Adrenal gland (tissue), 12 donors: ENCODE data around the gene LARGE1. TPM values are rescaled to one million over a fixed set of nuclear protein-coding genes. Genes with fewer than 3 reads are reported as not detected.

Experiments used
- DNase-seq, 7 donors: peaks; one replicate each; pipeline ENCODE4 v3.0.0-alpha.2; 2019 to 2020
- H3K27ac ChIP-seq, 5 donors: fragments of 200-600 bp; sonication (generic) in 4 of 5; 1 replicate in 3 of 5; 2 replicates in 2 of 5; pipeline versions ENCODE4 v1.5.1 to v1.8.0; 2016 to 2020; ENCODE audit warnings: mild to moderate bottlenecking in 1 of 5
- H3K27me3 ChIP-seq: fragments of 200-600 bp; 2 replicates; pipeline ENCODE4 v1.8.0; 2021
- H3K36me3 ChIP-seq, 2 donors: fragments of 200-600 bp; replicated peaks in 1 of 2; 1 replicate in 1 of 2; 2 replicates in 1 of 2; pipeline versions ENCODE4 v1.5.1 to v1.8.0; 2018 to 2022
- H3K4me1 ChIP-seq, 2 donors: fragments of 200-600 bp; replicated peaks in 1 of 2; 1 replicate in 1 of 2; 2 replicates in 1 of 2; pipeline versions ENCODE4 v1.5.1 to v1.8.0; 2018 to 2021
- H3K4me3 ChIP-seq, 4 donors: fragments of 200-600 bp; sonication (generic) in 3 of 4; one replicate each; pipeline ENCODE4 v1.5.1; 2016 to 2018
- H3K9me3 ChIP-seq, 3 donors: fragments of 200-600 bp; sonication (generic) in 1 of 3; replicated peaks in 1 of 3; 1 replicate in 2 of 3; 2 replicates in 1 of 3; pipeline versions ENCODE4 v1.5.1 to v1.8.0; 2016 to 2021
- POLR2A ChIP-seq, 2 donors: fragments of 450-650 bp; IDR thresholded peaks; one replicate each; pipeline ENCODE4 v1.6.1; 2017; ENCODE audit warnings: antibody characterized with exemption in 2 of 2, mild to moderate bottlenecking in 2 of 2, moderate library complexity in 1 of 2
- WGBS, 4 donors: extraction: QIAGEN DNeasy Blood & Tissue Kit in 2 of 4; methylation state at CpG; one replicate each; pipeline versions ENCODE4 v1.1.5 to v1.1.7; 2013 to 2017; 5-methylcytosine and 5-hydroxymethylcytosine counted together
- intact Hi-C, 2 donors: fragments of 100-400 bp; cut with DNase I; formaldehyde crosslinking; loops; one replicate each; pipeline versions ENCODE4 v1.14.1 to v1.15.0; 2022 to 2023
- polyA plus RNA-seq, 3 donors: library from polyadenylated mRNA; stranded (reverse); fragments of 200-250 nt in 2 of 3; fragments of 350-450 nt in 1 of 3; fragmentation: Illumina TruSeq in 1 of 3; extraction: RNeasy Lipid Tissue Mini Kit (QIAGEN cat#74804) in 1 of 3; gene quantifications; one replicate each; pipeline ENCODE4 v1.2.3, GENCODE V29; 2013 to 2014
- total RNA-seq, 9 donors: library from RNA; depleted of rRNA in 4 of 9; stranded (reverse); fragments of >200 nt in 4 of 9; fragments of 120-200 nt in 1 of 9; fragmentation: NEBNext Ultra II Directional in 1 of 9; extraction: Animal tissue kit (Norgen Biotek cat#: 25700) in 1 of 9; gene quantifications; one replicate each; pipeline versions ENCODE4 v1.1.0 to v1.2.4, GENCODE V29; 2013 to 2023
- TF ChIP-seq, protein P1 (sequence below), 6 experiments: fragments of 450-650 bp in 4 of 6; fragments of 200-600 bp in 2 of 6; sonication (generic) in 1 of 6; IDR thresholded peaks; 1 replicate in 5 of 6; 2 replicates in 1 of 6; pipeline versions ENCODE4 v1.5.1 to v1.8.0; 2016 to 2021; ENCODE audit warnings: antibody characterized with exemption in 6 of 6, mild to moderate bottlenecking in 2 of 6, moderate library complexity in 1 of 6
- donor health status: healthy with polysubstance abuse.
- donor health status: Bipolar disorder and iron deficiency.
- donor health status: DM: yes; HTN: yes; CAD: no.
- donor health status: DM: no; HTN: no; CAD: no.
- donor health status: DM: no; HTN: no; CAD: no.
- donor health status: DM: yes; HTN: yes; CAD: no.

LARGE1 gene
- total and polyA plus RNA-seq, 12 donors = 3.4 to 67.6 (median 30.6) TPM

DNA sequence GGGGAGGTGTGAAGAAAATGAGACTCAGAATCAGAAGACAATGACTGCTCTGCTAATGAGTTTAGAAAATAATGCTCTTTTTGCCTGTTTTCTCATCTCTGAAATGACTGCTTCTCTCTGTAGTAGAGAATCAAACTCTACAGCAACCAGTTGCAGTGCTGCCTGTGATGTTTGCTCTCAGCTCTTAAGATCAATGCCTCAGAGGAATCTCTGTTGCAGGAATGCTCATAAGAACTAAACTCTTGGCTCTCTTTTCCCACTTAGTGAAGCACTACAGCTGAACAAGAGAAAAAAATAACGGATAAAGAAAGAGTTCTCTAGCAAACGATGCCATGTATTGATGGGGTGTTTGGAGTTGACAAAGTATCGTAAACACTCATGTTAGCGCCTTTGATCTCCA is 658.6 kb downstream of the LARGE1 start:
- H3K36me3 ChIP-seq = no peaks in the 10 kb centered on the region
- intact Hi-C loops = no loop called here
- H3K4me1 ChIP-seq = no peaks in the 10 kb centered on the region
- TF ChIP-seq, protein P1, sequence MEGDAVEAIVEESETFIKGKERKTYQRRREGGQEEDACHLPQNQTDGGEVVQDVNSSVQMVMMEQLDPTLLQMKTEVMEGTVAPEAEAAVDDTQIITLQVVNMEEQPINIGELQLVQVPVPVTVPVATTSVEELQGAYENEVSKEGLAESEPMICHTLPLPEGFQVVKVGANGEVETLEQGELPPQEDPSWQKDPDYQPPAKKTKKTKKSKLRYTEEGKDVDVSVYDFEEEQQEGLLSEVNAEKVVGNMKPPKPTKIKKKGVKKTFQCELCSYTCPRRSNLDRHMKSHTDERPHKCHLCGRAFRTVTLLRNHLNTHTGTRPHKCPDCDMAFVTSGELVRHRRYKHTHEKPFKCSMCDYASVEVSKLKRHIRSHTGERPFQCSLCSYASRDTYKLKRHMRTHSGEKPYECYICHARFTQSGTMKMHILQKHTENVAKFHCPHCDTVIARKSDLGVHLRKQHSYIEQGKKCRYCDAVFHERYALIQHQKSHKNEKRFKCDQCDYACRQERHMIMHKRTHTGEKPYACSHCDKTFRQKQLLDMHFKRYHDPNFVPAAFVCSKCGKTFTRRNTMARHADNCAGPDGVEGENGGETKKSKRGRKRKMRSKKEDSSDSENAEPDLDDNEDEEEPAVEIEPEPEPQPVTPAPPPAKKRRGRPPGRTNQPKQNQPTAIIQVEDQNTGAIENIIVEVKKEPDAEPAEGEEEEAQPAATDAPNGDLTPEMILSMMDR (IDR thresholded peaks at IDR 0.05) = no peak
- TF ChIP-seq POLR2A (IDR thresholded peaks at IDR 0.05) = no peak
- 69 to 74% (median 72%) methylated on average over 4 of the region's 4 CpGs for WGBS, 4 donors
- H3K27ac ChIP-seq = no peak overlapping the region
- H3K4me3 ChIP-seq = no peak overlapping the region
- no peaks in the 10 kb centered on the region for H3K9me3 ChIP-seq
- no peak for DNase-seq
- H3K27me3 ChIP-seq = peaks cover 8% of the 10 kb centered on the region

DNA sequence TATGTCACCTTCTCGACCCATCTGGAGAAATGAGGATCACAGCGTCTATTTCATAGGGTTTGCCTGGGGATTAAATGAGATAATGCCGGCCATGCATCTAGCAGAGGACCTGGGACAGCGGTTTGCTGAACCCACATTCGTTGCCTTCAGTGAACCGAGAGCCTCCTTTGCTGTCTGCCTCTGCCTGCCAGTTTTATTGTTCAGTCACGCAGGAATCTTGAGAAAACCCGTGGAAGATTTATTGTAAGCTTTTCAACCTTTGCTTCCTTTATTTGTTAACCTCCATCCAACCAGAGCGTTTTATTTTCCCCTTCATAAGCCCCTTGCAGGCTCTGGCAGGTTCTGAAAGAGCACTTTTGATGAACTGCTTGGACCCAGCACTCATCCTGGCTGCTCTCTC is 659.8 kb downstream of the LARGE1 start:
- no peak for TF ChIP-seq POLR2A (IDR thresholded peaks at IDR 0.05)
- TF ChIP-seq, protein P1 (IDR thresholded peaks at IDR 0.05) = no peak
- DNase-seq = no peak
- peaks cover 8% of the 10 kb centered on the region for H3K27me3 ChIP-seq
- H3K4me3 ChIP-seq = no peak overlapping the region
- intact Hi-C loops = no loop called here
- H3K27ac ChIP-seq = no peak overlapping the region
- 42 to 57% (median 49%) methylated on average over 8 to 9 of the region's 9 CpGs for WGBS, 4 donors
- H3K36me3 ChIP-seq = no peaks in the 10 kb centered on the region
- no peaks in the 10 kb centered on the region for H3K9me3 ChIP-seq
- no peaks in the 10 kb centered on the region for H3K4me1 ChIP-seq

DNA sequence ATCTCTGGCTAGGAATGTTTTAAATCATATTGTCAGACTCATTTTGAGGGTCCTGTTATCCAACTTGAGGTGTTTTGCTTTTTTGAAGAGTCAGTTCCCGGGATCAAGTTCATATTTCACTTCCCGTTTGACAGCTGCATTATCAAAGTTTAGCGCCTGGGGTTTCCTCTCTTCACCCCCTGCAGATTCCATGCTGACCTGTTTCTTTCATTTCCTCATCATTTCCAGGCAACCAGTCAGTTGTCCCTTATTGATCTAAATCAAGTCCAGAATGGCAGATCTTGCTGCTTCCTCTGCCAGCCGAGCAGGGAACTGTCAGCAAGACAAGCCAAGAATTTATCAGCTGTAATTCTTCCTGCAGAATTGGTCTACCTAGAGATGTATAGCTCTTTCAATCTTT is 664.5 kb downstream of the LARGE1 start:
- Histone ChIP-seq H3K9me3 (no peaks in the 10 kb centered on the region), H3K4me1 (no peaks in the 10 kb centered on the region), H3K36me3 (no peaks in the 10 kb centered on the region), H3K4me3 (no peak overlapping the region), H3K27me3 (peaks cover 8% of the 10 kb centered on the region), H3K27ac (no peak overlapping the region)
- no peak for DNase-seq
- intact Hi-C loops = no loop called here
- TF ChIP-seq, protein P1 (IDR thresholded peaks at IDR 0.05) = no peak
- TF ChIP-seq POLR2A (IDR thresholded peaks at IDR 0.05) = no peak
- 13 to 22% (median 18%) methylated on average over 4 of the region's 4 CpGs for WGBS, 4 donors

DNA sequence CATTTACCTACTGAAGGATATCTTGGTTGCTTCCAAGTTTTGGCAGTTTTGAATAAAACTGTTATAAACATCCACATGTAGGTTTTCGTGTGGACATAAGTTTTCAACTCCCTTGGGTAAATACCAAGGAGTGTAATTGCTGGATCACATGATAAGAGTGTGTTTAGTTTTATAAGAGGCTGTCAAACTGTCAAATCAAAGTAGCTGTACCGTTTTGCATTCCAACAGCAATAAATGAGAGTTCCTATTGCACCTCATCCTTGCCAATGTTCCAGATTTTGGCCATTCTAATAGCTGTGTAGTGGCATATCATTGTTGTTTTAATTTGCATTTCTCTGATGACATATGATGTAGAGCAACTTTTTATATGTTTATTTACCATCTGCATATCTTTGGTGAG is 671.3 kb downstream of the LARGE1 start:
- H3K9me3 ChIP-seq = no peaks in the 10 kb centered on the region
- no peak overlapping the region for H3K27ac ChIP-seq
- WGBS, 4 donors = 31 to 42% (median 36%) methylated on average over 2 of the region's 2 CpGs
- no peak for TF ChIP-seq POLR2A (IDR thresholded peaks at IDR 0.05)
- TF ChIP-seq, protein P1 (IDR thresholded peaks at IDR 0.05) = no peak
- no peaks in the 10 kb centered on the region for H3K36me3 ChIP-seq
- no peak overlapping the region for H3K4me3 ChIP-seq
- no peak for DNase-seq
- H3K27me3 ChIP-seq = no peaks in the 10 kb centered on the region
- intact Hi-C loops = no loop called here
- peaks cover 0 to 6% of the 10 kb centered on the region in 2 donors for H3K4me1 ChIP-seq
